Nephron (organoid): ENCODE measurements around the gene ADK.

Source experiments
- H3K27ac Mint-ChIP-seq, 3 experiments: 2 replicates each; pipeline ENCODE4 v1.8.0; 2020; ENCODE audit warnings: mixed read lengths in 3 of 3, mild to moderate bottlenecking in 2 of 3, moderate library complexity in 1 of 3
- H3K27me3 Mint-ChIP-seq: 2 replicates; pipeline ENCODE4 v1.8.0; 2021; ENCODE audit warnings: low read depth, mild to moderate bottlenecking, moderate library complexity, mixed read lengths
- H3K36me3 Mint-ChIP-seq: 2 replicates; pipeline ENCODE4 v1.8.0; 2020; ENCODE audit warnings: low read depth, mixed read lengths
- H3K4me1 Mint-ChIP-seq: 2 replicates; pipeline ENCODE4 v1.8.0; 2020; ENCODE audit warnings: mixed read lengths
- H3K4me3 Mint-ChIP-seq, 3 experiments: 2 replicates each; pipeline ENCODE4 v1.8.0; 2020; ENCODE audit warnings: mild to moderate bottlenecking in 3 of 3, mixed read lengths in 3 of 3, moderate library complexity in 2 of 3
- H3K9me3 Mint-ChIP-seq: 2 replicates; pipeline ENCODE4 v1.8.0; 2020; ENCODE audit warnings: mixed read lengths
- CTCF ChIP-seq, 3 experiments: fragments of 200-600 bp; sonication (generic); IDR thresholded peaks; one replicate each; pipeline ENCODE4 v1.5.0; 2021; ENCODE audit warnings: antibody characterized with exemption in 3 of 3; ENCODE audit not compliant: unreplicated experiment in 3 of 3

Gene ADK

GRCh38 chr10:74160013-74160412 lies 9.0 kb downstream of the ADK start:
- TF ChIP-seq CTCF (IDR thresholded peaks at IDR 0.05; ENCODE audit: unreplicated experiment in 3 of 3): no peak
- H3K27ac Mint-ChIP-seq: no peak overlapping the region
- H3K4me3 Mint-ChIP-seq: no peak overlapping the region
- H3K4me1 Mint-ChIP-seq: peaks cover 19% of the 10 kb centered on the region
- H3K27me3 Mint-ChIP-seq: no peaks in the 10 kb centered on the region
- no peaks in the 10 kb centered on the region for H3K9me3 Mint-ChIP-seq
- H3K36me3 Mint-ChIP-seq: no peaks in the 10 kb centered on the region

- Mint-ChIP-seq H3K27ac (peak overlapping the region in 2 of 3 experiments; percentile 58 to 68), H3K4me1 (peaks cover 6% of the 10 kb centered on the region), H3K36me3 (no peaks in the 10 kb centered on the region), H3K27me3 (no peaks in the 10 kb centered on the region), H3K4me3 (no peak overlapping the region), H3K9me3 (no peaks in the 10 kb centered on the region)
- no peak for TF ChIP-seq CTCF (IDR thresholded peaks at IDR 0.05; ENCODE audit: unreplicated experiment in 3 of 3)
Observed at GRCh38 chr10:74163319-74164068, 12.5 kb downstream of the ADK start.

GRCh38 chr10:74164716-74165529 lies 13.9 kb downstream of the ADK start:
- H3K36me3 Mint-ChIP-seq: no peaks in the 10 kb centered on the region
- H3K9me3 Mint-ChIP-seq: no peaks in the 10 kb centered on the region

GRCh38 chr10:74165530-74165901 lies 14.5 kb downstream of the ADK start:
- no peak for TF ChIP-seq CTCF (IDR thresholded peaks at IDR 0.05; ENCODE audit: unreplicated experiment in 3 of 3)
- no peak overlapping the region for H3K4me3 Mint-ChIP-seq
- H3K27me3 Mint-ChIP-seq: no peaks in the 10 kb centered on the region
- peaks cover 13% of the 10 kb centered on the region for H3K4me1 Mint-ChIP-seq
- H3K27ac Mint-ChIP-seq: no peak overlapping the region
- no peaks in the 10 kb centered on the region for H3K36me3 Mint-ChIP-seq
- H3K9me3 Mint-ChIP-seq: no peaks in the 10 kb centered on the region

More at GRCh38 chr10:74164716-74165529, 13.9 kb downstream of the ADK start:
- TF ChIP-seq CTCF (IDR thresholded peaks at IDR 0.05; ENCODE audit: unreplicated experiment in 3 of 3): no peak
- Mint-ChIP-seq H3K4me1 (peaks cover 13% of the 10 kb centered on the region), H3K27me3 (no peaks in the 10 kb centered on the region), H3K4me3 (no peak overlapping the region), H3K27ac (peak overlapping the region; percentile 41 to 79 (median 60))

GRCh38 chr10:74167443-74167842 lies 16.4 kb downstream of the ADK start:
- Mint-ChIP-seq H3K27me3 (no peaks in the 10 kb centered on the region), H3K4me3 (no peak overlapping the region), H3K4me1 (peaks cover 18% of the 10 kb centered on the region), H3K9me3 (no peaks in the 10 kb centered on the region), H3K27ac (no peak overlapping the region), H3K36me3 (no peaks in the 10 kb centered on the region)
- no peak for TF ChIP-seq CTCF (IDR thresholded peaks at IDR 0.05; ENCODE audit: unreplicated experiment in 3 of 3)
